Osteoblast (primary cell): Measurements from ENCODE around the gene VPS4A. TPM values are rescaled to one million over a fixed set of nuclear protein-coding genes. Genes with fewer than 3 reads are reported as not detected.
A peak's percentile ranks its signal among the peaks of the same experiment; 100 is the strongest.

Source experiments
- DNase-seq: peaks from one replicate; pipeline ENCODE4 v3.0.0; 2011; ENCODE audit warnings: low spot score, mixed read lengths; ENCODE audit not compliant: insufficient read length; ENCODE audit errors: missing footprints
- H2AFZ ChIP-seq: 2 replicates; pipeline ENCODE4 v1.6.0; 2011; ENCODE audit warnings: mild to moderate bottlenecking, low read length
- H3K27ac ChIP-seq: 2 replicates; pipeline ENCODE4 v1.5.1; 2011; ENCODE audit warnings: mild to moderate bottlenecking, low read depth, low read length, moderate library complexity
- H3K27me3 ChIP-seq: 2 replicates; pipeline ENCODE4 v1.6.0; 2012; ENCODE audit warnings: mild to moderate bottlenecking, control low read depth, inconsistent platforms, low read length, moderate library complexity; ENCODE audit not compliant: insufficient read depth
- H3K36me3 ChIP-seq: 2 replicates; pipeline ENCODE4 v1.5.1; 2011; ENCODE audit warnings: mild to moderate bottlenecking, low read length, control low read depth, moderate library complexity; ENCODE audit not compliant: insufficient read depth
- H3K4me1 ChIP-seq: 2 replicates; pipeline ENCODE4 v1.5.1; 2011; ENCODE audit warnings: mild to moderate bottlenecking, low read length, control low read depth, moderate library complexity; ENCODE audit not compliant: insufficient read depth
- H3K4me2 ChIP-seq: 2 replicates; pipeline ENCODE4 v1.6.0; 2011; ENCODE audit warnings: mild to moderate bottlenecking, low read length; ENCODE audit not compliant: insufficient read depth
- H3K4me3 ChIP-seq: fragments of 200-600 bp; sonication (generic); 3 replicates; pipeline ENCODE4 v1.5.1; 2012; ENCODE audit warnings: mild to moderate bottlenecking, low read length, inconsistent platforms; ENCODE audit not compliant: insufficient read depth
- H3K79me2 ChIP-seq: 2 replicates; pipeline ENCODE4 v1.6.0; 2012; ENCODE audit warnings: mild to moderate bottlenecking, low read length, control low read depth, inconsistent platforms; ENCODE audit not compliant: insufficient read depth
- H3K9me3 ChIP-seq: 2 replicates; pipeline ENCODE4 v1.5.1; 2011; ENCODE audit warnings: low read depth, low read length, control low read depth
- H4K20me1 ChIP-seq: 2 replicates; pipeline ENCODE4 v1.6.0; 2012; ENCODE audit warnings: mild to moderate bottlenecking, low read length, control low read depth; ENCODE audit not compliant: insufficient read depth
- total RNA-seq: library from RNA; depleted of rRNA; stranded (reverse); fragments of >200 nt; gene quantifications from 2 replicates; pipeline ENCODE4 v1.2.3, GENCODE V29; 2012
- TF ChIP-seq, protein P1 (sequence below): IDR thresholded peaks from 2 replicates; pipeline ENCODE4 v1.5.1; 2011; ENCODE audit warnings: mild to moderate bottlenecking, low read depth, low read length, moderate library complexity; ENCODE audit errors: extremely low read depth

VPS4A gene
- total RNA-seq, 1 donor: 32.6 TPM

DNA sequence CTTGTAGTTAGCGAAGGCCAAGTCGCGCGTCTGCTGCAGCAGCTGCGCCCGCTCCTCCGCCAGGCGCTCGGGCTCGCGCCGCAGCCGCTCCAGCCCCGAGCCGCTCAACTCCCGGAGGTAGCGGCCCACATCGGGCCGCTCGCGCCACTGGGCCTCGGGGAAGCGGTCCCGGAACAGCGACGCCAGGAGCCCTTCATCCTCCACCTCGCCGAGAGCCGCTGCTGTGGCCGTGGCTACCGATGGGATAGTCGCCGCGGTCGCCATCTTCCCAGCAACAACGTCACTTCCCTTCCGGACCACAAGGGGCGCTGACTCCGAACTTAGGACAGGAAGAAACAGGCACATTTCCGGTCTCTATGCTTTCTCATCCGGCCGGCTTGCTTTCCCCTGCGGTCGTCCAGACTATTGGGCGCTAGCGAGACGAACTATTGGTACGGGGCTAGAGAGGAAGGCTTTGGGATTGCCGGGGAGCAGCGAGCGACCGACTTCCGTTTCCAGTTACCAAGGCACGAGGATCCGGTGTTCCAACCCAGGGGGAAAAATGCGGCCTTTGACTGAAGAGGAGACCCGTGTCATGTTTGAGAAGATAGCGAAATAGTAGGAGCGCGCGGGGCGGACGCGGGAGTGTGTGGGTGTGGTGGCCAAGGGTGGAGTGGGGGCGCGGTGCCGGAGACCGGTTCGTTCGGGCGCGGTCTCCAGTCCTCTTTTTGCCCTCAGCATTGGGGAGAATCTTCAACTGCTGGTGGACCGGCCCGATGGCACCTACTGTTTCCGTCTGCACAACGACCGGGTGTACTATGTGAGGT, 28.3 kb downstream of the VPS4A start, which contains the start of the genes COG8 and NIP7:
Gene COG8, minus strand, starts transcription at position 276 of the 806 bp plus-strand sequence. Its CDS starts 12 bp downstream, at position 264.
Gene NIP7, plus strand, starts transcription at position 484 of the 806 bp plus-strand sequence. Its CDS starts 58 bp downstream, at position 542.
- H3K36me3 ChIP-seq: peaks cover 57% of the 10 kb centered on the region
- H3K4me3 ChIP-seq: peak within 1 kb of the TSS; percentile 98
- H3K9me3 ChIP-seq: no peaks in the 10 kb centered on the region
- H3K27ac ChIP-seq: peak within 1 kb of the TSS; percentile 81
- peaks cover 67% of the 10 kb centered on the region for H3K79me2 ChIP-seq
- peak within 1 kb of the TSS; percentile 92 for H3K4me2 ChIP-seq
- peak; percentile 99 for DNase-seq
- no peaks in the 10 kb centered on the region for H3K27me3 ChIP-seq
- H4K20me1 ChIP-seq: no peaks in the 10 kb centered on the region
- H2AFZ ChIP-seq: peak within 1 kb of the TSS; percentile 84
- TF ChIP-seq, protein P1, sequence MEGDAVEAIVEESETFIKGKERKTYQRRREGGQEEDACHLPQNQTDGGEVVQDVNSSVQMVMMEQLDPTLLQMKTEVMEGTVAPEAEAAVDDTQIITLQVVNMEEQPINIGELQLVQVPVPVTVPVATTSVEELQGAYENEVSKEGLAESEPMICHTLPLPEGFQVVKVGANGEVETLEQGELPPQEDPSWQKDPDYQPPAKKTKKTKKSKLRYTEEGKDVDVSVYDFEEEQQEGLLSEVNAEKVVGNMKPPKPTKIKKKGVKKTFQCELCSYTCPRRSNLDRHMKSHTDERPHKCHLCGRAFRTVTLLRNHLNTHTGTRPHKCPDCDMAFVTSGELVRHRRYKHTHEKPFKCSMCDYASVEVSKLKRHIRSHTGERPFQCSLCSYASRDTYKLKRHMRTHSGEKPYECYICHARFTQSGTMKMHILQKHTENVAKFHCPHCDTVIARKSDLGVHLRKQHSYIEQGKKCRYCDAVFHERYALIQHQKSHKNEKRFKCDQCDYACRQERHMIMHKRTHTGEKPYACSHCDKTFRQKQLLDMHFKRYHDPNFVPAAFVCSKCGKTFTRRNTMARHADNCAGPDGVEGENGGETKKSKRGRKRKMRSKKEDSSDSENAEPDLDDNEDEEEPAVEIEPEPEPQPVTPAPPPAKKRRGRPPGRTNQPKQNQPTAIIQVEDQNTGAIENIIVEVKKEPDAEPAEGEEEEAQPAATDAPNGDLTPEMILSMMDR: peak; percentile 85
- peaks cover 20% of the 10 kb centered on the region for H3K4me1 ChIP-seq

DNA sequence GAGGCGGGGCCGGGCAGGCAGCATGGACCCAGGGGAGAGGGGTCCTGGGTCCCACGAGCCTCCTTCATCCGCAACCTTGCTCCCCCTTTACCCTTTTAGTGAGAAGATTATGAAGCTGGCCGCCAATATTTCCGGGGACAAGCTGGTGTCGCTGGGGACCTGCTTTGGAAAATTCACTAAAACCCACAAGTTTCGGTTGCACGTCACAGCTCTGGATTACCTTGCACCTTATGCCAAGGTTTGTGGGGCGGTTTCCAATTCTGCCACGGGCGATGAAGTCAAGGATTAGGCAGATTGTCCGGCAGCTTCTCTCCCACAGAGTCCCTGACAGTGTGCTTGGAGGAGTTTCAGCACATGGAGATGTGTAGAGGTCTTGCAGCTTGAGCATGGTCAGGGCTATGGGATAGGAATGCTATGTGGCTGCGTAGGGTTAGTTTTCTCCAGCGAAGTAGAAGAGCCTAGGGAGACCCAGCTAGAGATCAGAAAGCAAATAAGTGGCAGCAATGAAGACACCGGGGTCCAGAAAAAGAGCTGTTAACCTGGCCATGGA, 29.0 kb downstream of the VPS4A start:
- Histone ChIP-seq H3K4me1 (peaks cover 20% of the 10 kb centered on the region), H4K20me1 (no peaks in the 10 kb centered on the region), H3K4me2 (peak overlapping the region; percentile 92), H2AFZ (peak overlapping the region; percentile 84), H3K79me2 (peaks cover 62% of the 10 kb centered on the region), H3K36me3 (peaks cover 50% of the 10 kb centered on the region), H3K27ac (peak overlapping the region; percentile 81), H3K27me3 (no peaks in the 10 kb centered on the region), H3K4me3 (peak overlapping the region; percentile 98), H3K9me3 (no peaks in the 10 kb centered on the region)
- TF ChIP-seq, protein P1: no peak
- DNase-seq: peak; percentile 78

GRCh38 chr16:69344171-69344570, 33.0 kb downstream of the VPS4A start:
- TF ChIP-seq, protein P1: no peak
- no peak overlapping the region for H3K27ac ChIP-seq
- peaks cover 36% of the 10 kb centered on the region for H3K36me3 ChIP-seq
- H3K4me1 ChIP-seq: peaks cover 12% of the 10 kb centered on the region
- H3K79me2 ChIP-seq: peaks cover 30% of the 10 kb centered on the region
- DNase-seq: no peak
- H3K4me3 ChIP-seq: no peak overlapping the region
- no peaks in the 10 kb centered on the region for H3K27me3 ChIP-seq
- H4K20me1 ChIP-seq: no peaks in the 10 kb centered on the region
- no peaks in the 10 kb centered on the region for H3K9me3 ChIP-seq
- H3K4me2 ChIP-seq: no peak overlapping the region
- H2AFZ ChIP-seq: no peak overlapping the region

- H4K20me1 ChIP-seq: no peaks in the 10 kb centered on the region
- peaks cover 38% of the 10 kb centered on the region for H3K36me3 ChIP-seq
- TF ChIP-seq, protein P1: no peak
- no peak overlapping the region for H3K27ac ChIP-seq
- H3K79me2 ChIP-seq: peaks cover 16% of the 10 kb centered on the region
- no peak overlapping the region for H3K4me3 ChIP-seq
- no peaks in the 10 kb centered on the region for H3K9me3 ChIP-seq
- no peaks in the 10 kb centered on the region for H3K27me3 ChIP-seq
- H2AFZ ChIP-seq: no peak overlapping the region
- DNase-seq: no peak
- H3K4me2 ChIP-seq: no peak overlapping the region
- H3K4me1 ChIP-seq: peaks cover 4% of the 10 kb centered on the region
Measured at GRCh38 chr16:69345923-69346322, 34.8 kb downstream of the VPS4A start.
